Hepatocyte (in vitro differentiated cells): Measurements from ENCODE around the gene MUC4. TPM values are rescaled to one million over a fixed set of nuclear protein-coding genes. Genes with fewer than 3 reads are reported as not detected.

Source experiments
- DNase-seq: peaks from one replicate; pipeline ENCODE4 v3.0.0-alpha.2; 2016; ENCODE audit warnings: low spot score
- H2AFZ ChIP-seq: fragments of 200-600 bp; sonication (generic); 2 replicates; pipeline ENCODE4 v1.6.0; 2016; ENCODE audit warnings: antibody characterized with exemption, mild to moderate bottlenecking
- H3K27ac ChIP-seq: fragments of 200-600 bp; sonication (generic); 2 replicates; pipeline ENCODE4 v1.5.1; 2016; ENCODE audit warnings: mild to moderate bottlenecking
- H3K27me3 ChIP-seq: fragments of 200-600 bp; sonication (generic); 2 replicates; pipeline ENCODE4 v1.6.1; 2016
- H3K36me3 ChIP-seq: fragments of 200-600 bp; sonication (generic); replicated peaks from 2 replicates; pipeline ENCODE4 v1.5.1; 2016; ENCODE audit warnings: low read depth; ENCODE audit not compliant: insufficient read depth
- H3K4me1 ChIP-seq: fragments of 200-600 bp; sonication (generic); 2 replicates; pipeline ENCODE4 v1.5.1; 2016; ENCODE audit warnings: mild to moderate bottlenecking, moderate library complexity; ENCODE audit not compliant: insufficient read depth
- H3K4me2 ChIP-seq: fragments of 200-600 bp; sonication (generic); 2 replicates; pipeline ENCODE4 v1.6.0; 2016
- H3K4me3 ChIP-seq: fragments of 200-600 bp; sonication (generic); 2 replicates; pipeline ENCODE4 v1.5.1; 2016; ENCODE audit warnings: mild to moderate bottlenecking
- H3K79me2 ChIP-seq: fragments of 200-600 bp; sonication (generic); 2 replicates; pipeline ENCODE4 v1.6.0; 2017; ENCODE audit warnings: mild to moderate bottlenecking
- H3K9me2 ChIP-seq: fragments of 200-600 bp; sonication (generic); replicated peaks from 2 replicates; pipeline ENCODE4 v1.6.0; 2017; ENCODE audit warnings: mild to moderate bottlenecking; ENCODE audit not compliant: insufficient read depth
- H3K9me3 ChIP-seq: fragments of 200-600 bp; sonication (generic); 2 replicates; pipeline ENCODE4 v1.5.1; 2016; ENCODE audit warnings: low read depth, mild to moderate bottlenecking
- H4K20me1 ChIP-seq: fragments of 200-600 bp; sonication (generic); 2 replicates; pipeline ENCODE4 v1.6.0; 2016; ENCODE audit warnings: mild to moderate bottlenecking; ENCODE audit not compliant: insufficient read depth, poor library complexity, severe bottlenecking
- CTCF ChIP-seq: fragments of 200-600 bp; sonication (generic); IDR thresholded peaks from 2 replicates; pipeline ENCODE4 v1.5.1; 2016; ENCODE audit warnings: antibody characterized with exemption, mild to moderate bottlenecking; ENCODE audit not compliant: poor library complexity
- EZH2 ChIP-seq: fragments of 200-600 bp; sonication (generic); IDR thresholded peaks from 2 replicates; pipeline ENCODE4 v1.6.1; 2016; ENCODE audit warnings: antibody characterized with exemption, mild to moderate bottlenecking, borderline replicate concordance
- EZH2phosphoT487 ChIP-seq: fragments of 200-600 bp; sonication (generic); IDR thresholded peaks from one replicate; pipeline ENCODE4 v1.6.1; 2018; ENCODE audit warnings: antibody characterized with exemption, mild to moderate bottlenecking, low read depth, moderate library complexity; ENCODE audit not compliant: unreplicated experiment, severe bottlenecking
- WGBS: methylation state at CpG from one replicate; pipeline ENCODE4 v1.1.6; 2016; ENCODE audit warnings: low lambda C conversion rate; ENCODE audit errors: missing lambda C conversion rate; 5-methylcytosine and 5-hydroxymethylcytosine counted together
- polyA plus RNA-seq: library from polyadenylated mRNA; unstranded; fragments of >200 nt; fragmentation: Nextera tagmentation; extraction: Ambion mirVana; gene quantifications from 2 replicates; pipeline ENCODE4 v1.2.1, GENCODE V29; 2016
- total RNA-seq: library from RNA; depleted of rRNA; stranded (reverse); fragments of >200 nt; gene quantifications from 2 replicates; pipeline ENCODE4 v1.2.3, GENCODE V29; 2014

Gene MUC4
- total and polyA plus RNA-seq, 2 experiments from 2014 or later: 0.89 to 1.7 TPM

GRCh38 chr3:195757827-195758226 lies 53.9 kb downstream of the MUC4 start:
- no peaks in the 10 kb centered on the region for H3K4me1 ChIP-seq
- no peaks in the 10 kb centered on the region for H3K27me3 ChIP-seq
- H2AFZ ChIP-seq: no peak overlapping the region
- no peaks in the 10 kb centered on the region for H4K20me1 ChIP-seq
- H3K4me3 ChIP-seq: no peak overlapping the region
- TF ChIP-seq CTCF (no peak), EZH2phosphoT487 (no peak), EZH2 (no peak)
- no peaks in the 10 kb centered on the region for H3K79me2 ChIP-seq
- H3K27ac ChIP-seq: no peak overlapping the region
- no peak for DNase-seq
- no peaks in the 10 kb centered on the region for H3K9me2 ChIP-seq
- no peaks in the 10 kb centered on the region for H3K9me3 ChIP-seq
- WGBS: 87% methylated on average over 10 of the region's 10 CpGs
- no peak overlapping the region for H3K4me2 ChIP-seq
- no peaks in the 10 kb centered on the region for H3K36me3 ChIP-seq

DNA sequence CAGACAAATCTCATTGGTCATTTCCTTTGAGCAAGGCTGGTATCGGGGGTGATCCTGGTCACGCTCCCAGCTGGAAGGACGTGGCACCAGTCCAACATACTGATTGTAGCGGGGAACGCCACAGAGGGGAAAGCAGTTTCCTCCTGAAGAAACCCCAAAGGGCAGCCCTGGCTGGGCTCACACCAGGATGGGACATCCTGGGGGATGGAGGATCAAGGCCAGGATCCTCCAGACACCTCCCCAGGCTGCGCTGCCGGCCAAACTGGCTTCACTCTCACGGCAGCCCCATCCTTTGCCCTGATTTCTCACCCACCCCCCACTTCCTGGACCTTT lies 54.3 kb downstream of the MUC4 start:
- no peak overlapping the region for H2AFZ ChIP-seq
- no peaks in the 10 kb centered on the region for H3K27me3 ChIP-seq
- H3K27ac ChIP-seq: no peak overlapping the region
- no peaks in the 10 kb centered on the region for H4K20me1 ChIP-seq
- no peak overlapping the region for H3K4me2 ChIP-seq
- no peaks in the 10 kb centered on the region for H3K79me2 ChIP-seq
- H3K4me3 ChIP-seq: no peak overlapping the region
- no peaks in the 10 kb centered on the region for H3K36me3 ChIP-seq
- H3K9me3 ChIP-seq: no peaks in the 10 kb centered on the region
- TF ChIP-seq EZH2phosphoT487: no peak
- TF ChIP-seq CTCF: no peak
- TF ChIP-seq EZH2: no peak
- no peaks in the 10 kb centered on the region for H3K4me1 ChIP-seq
- WGBS: 45% methylated on average over 8 of the region's 8 CpGs
- no peaks in the 10 kb centered on the region for H3K9me2 ChIP-seq
- no peak for DNase-seq

GRCh38 chr3:195755791-195756676 lies 55.7 kb downstream of the MUC4 start:
- WGBS: 87% methylated on average over 16 of the region's 16 CpGs
- no peaks in the 10 kb centered on the region for H3K4me1 ChIP-seq
- H3K4me3 ChIP-seq: no peak overlapping the region
- H3K9me3 ChIP-seq: no peaks in the 10 kb centered on the region
- H2AFZ ChIP-seq: no peak overlapping the region
- H3K36me3 ChIP-seq: no peaks in the 10 kb centered on the region
- H3K79me2 ChIP-seq: no peaks in the 10 kb centered on the region
- no peak overlapping the region for H3K4me2 ChIP-seq
- no peaks in the 10 kb centered on the region for H4K20me1 ChIP-seq
- DNase-seq: no peak
- H3K27ac ChIP-seq: no peak overlapping the region
- H3K27me3 ChIP-seq: no peaks in the 10 kb centered on the region
- TF ChIP-seq EZH2 (no peak), EZH2phosphoT487 (no peak), CTCF (no peak)
- H3K9me2 ChIP-seq: no peaks in the 10 kb centered on the region
